K562 (cell line): ENCODE data around the gene UBE2L3. TPM values are rescaled to one million over a fixed set of nuclear protein-coding genes. Genes with fewer than 3 reads are reported as not detected.
"Not testable (repeated sequence)": the region's sequence is repeated elsewhere in the genome, so short reads cannot be mapped to it uniquely, and the experiment has no call there.

Source experiments
- ATAC-seq: fragments of 200-7000 bp; cut with Tn5 transposase; 3 replicates; pipeline ENCODE4 v1.9.1; 2020; ENCODE audit warnings: moderate library complexity
- BruUV-seq: library from RNA; stranded (reverse); fragments of 400-500 nt; replicated peaks from 2 replicates; lab custom pipeline; 2021; lab: Mats Ljungman, UMichigan
- CTCF ChIA-PET: fragments of 300-600 bp; formaldehyde crosslinking; extraction: SDS; loops from one replicate; lab custom pipeline; 2021; ENCODE audit warnings: low intra/inter-chr PET ratio; lab: Yijun Ruan, JAX
- POLR2A ChIA-PET: fragments of 300-600, 350-650 bp; sonication (Branson Sonifier 250); formaldehyde crosslinking; extraction: SDS; loops from one replicate; lab custom pipeline; 2021; ENCODE audit warnings: antibody characterized with exemption, inconsistent platforms; lab: Yijun Ruan, JAX
- DNase-seq, 4 experiments: peaks; one replicate each; pipeline versions ENCODE4 v3.0.0 to v3.0.0-alpha.2; 2011 to 2018; ENCODE audit warnings: low spot score in 3 of 4, mixed read lengths in 3 of 4; ENCODE audit errors: extremely low read depth in 1 of 4
- FAIRE-seq: peaks from 2 replicates; lab custom pipeline; 2011; peaks lifted over from hg19 to GRCh38; lab: Jason Lieb, UNC
- H2AFZ ChIP-seq: 2 replicates; pipeline ENCODE4 v1.6.0; 2011; ENCODE audit warnings: low read depth, low read length, control low read depth, inconsistent platforms
- H3K27ac ChIP-seq: fragments of 200-600 bp; 3 replicates; pipeline ENCODE4 v1.8.0; 2011; ENCODE audit warnings: low read depth, mild to moderate bottlenecking, control low read depth, inconsistent platforms, low read length, moderate library complexity, mixed read lengths; ENCODE audit errors: extremely low read depth
- H3K27me3 ChIP-seq, 2 experiments: fragments of 300-600 bp in 1 of 2; 2 replicates in 1 of 2; 3 replicates in 1 of 2; pipeline versions ENCODE4 v1.6.0 to v1.8.0; 2011; ENCODE audit warnings: inconsistent platforms in 2 of 2, low read length in 2 of 2, mild to moderate bottlenecking in 1 of 2, mixed read lengths in 1 of 2, moderate library complexity in 1 of 2; ENCODE audit not compliant: control insufficient read depth in 2 of 2, insufficient read depth in 2 of 2
- H3K36me3 ChIP-seq: fragments of 300-600 bp; 3 replicates; pipeline ENCODE4 v1.8.0; 2011; ENCODE audit warnings: mild to moderate bottlenecking, low read length, inconsistent platforms; ENCODE audit not compliant: control insufficient read depth, insufficient read depth
- H3K4me1 ChIP-seq, 2 experiments: fragments of 200-600 bp in 1 of 2; replicated peaks in 1 of 2; 2 replicates in 1 of 2; 3 replicates in 1 of 2; pipeline versions ENCODE4 v1.5.1 to v1.8.0; 2011; ENCODE audit warnings: inconsistent platforms in 2 of 2, low read length in 2 of 2, mild to moderate bottlenecking in 1 of 2, mixed read lengths in 1 of 2, moderate library complexity in 1 of 2; ENCODE audit not compliant: control insufficient read depth in 2 of 2, insufficient read depth in 2 of 2
- H3K4me2 ChIP-seq: 2 replicates; pipeline ENCODE4 v1.6.1; 2011; ENCODE audit warnings: low read length, control low read depth, inconsistent platforms, mixed read lengths; ENCODE audit not compliant: insufficient read depth
- H3K4me3 ChIP-seq: fragments of 200-600 bp; sonication (generic), shearing (Covaris generic); 2 replicates; pipeline ENCODE4 v1.5.1; 2016; ENCODE audit warnings: control low read depth, inconsistent platforms
- H3K79me2 ChIP-seq: fragments of 200-600 bp; 3 replicates; pipeline ENCODE4 v1.8.0; 2011; ENCODE audit warnings: low read length, inconsistent platforms; ENCODE audit not compliant: control insufficient read depth, insufficient read depth
- H3K9ac ChIP-seq, 2 experiments: 2 replicates each; pipeline versions ENCODE4 v1.6.0 to v1.6.1; 2011; ENCODE audit warnings: low read depth in 2 of 2, low read length in 2 of 2, control low read depth in 1 of 2, inconsistent platforms in 1 of 2, mild to moderate bottlenecking in 1 of 2, mixed read lengths in 1 of 2; ENCODE audit not compliant: insufficient read depth in 1 of 2
- H3K9me1 ChIP-seq: one replicate; pipeline ENCODE4 v1.6.0; 2011; ENCODE audit warnings: inconsistent platforms, mild to moderate bottlenecking, low read length, moderate library complexity; ENCODE audit not compliant: control insufficient read depth, insufficient read depth
- H3K9me3 ChIP-seq: replicated peaks from 2 replicates; pipeline ENCODE4 v1.5.1; 2011; ENCODE audit warnings: low read depth, low read length, inconsistent platforms; ENCODE audit not compliant: control insufficient read depth, insufficient read depth
- H4K20me1 ChIP-seq: replicated peaks from 2 replicates; pipeline ENCODE4 v1.6.1; 2011; ENCODE audit warnings: low read length, inconsistent platforms, mixed read lengths; ENCODE audit not compliant: control insufficient read depth, insufficient read depth
- JUN ChIP-seq, 2 experiments: sonication (generic) in 1 of 2; formaldehyde crosslinking in 1 of 2; IDR thresholded peaks; 2 replicates each; pipeline versions ENCODE4 v1.6.1 to v1.8.0; 2012 to 2022; ENCODE audit warnings: borderline replicate concordance in 2 of 2, mild to moderate bottlenecking in 2 of 2, improper control_type of control experiment in 1 of 2, low read depth in 1 of 2, low read length in 1 of 2, missing genetic modification reagents in 1 of 2
- JUND ChIP-seq, 2 experiments: IDR thresholded peaks; 2 replicates in 1 of 2; 3 replicates in 1 of 2; pipeline ENCODE4 v1.6.1; 2011; ENCODE audit warnings: borderline replicate concordance in 2 of 2, low read depth in 2 of 2, low read length in 2 of 2, improper control_type of control experiment in 1 of 2, missing biosample characterization in 1 of 2, missing genetic modification characterization in 1 of 2, missing genetic modification reagents in 1 of 2
- RCOR1 ChIP-seq, 2 experiments: IDR thresholded peaks; 2 replicates each; pipeline ENCODE4 v1.6.1; 2012; ENCODE audit warnings: low read depth in 2 of 2, low read length in 2 of 2, borderline replicate concordance in 1 of 2, improper control_type of control experiment in 1 of 2
- ZNF384 ChIP-seq: IDR thresholded peaks from 2 replicates; pipeline ENCODE4 v1.6.1; 2012; ENCODE audit warnings: low read depth, low read length, improper control_type of control experiment
- WGBS: fragments of 100-300 bp; shearing (Covaris generic); methylation state at CpG from one replicate; pipeline ENCODE4 v1.1.6; 2016; ENCODE audit warnings: low coverage, mixed read lengths; ENCODE audit not compliant: insufficient coverage; ENCODE audit errors: missing lambda C conversion rate; 5-methylcytosine and 5-hydroxymethylcytosine counted together
- in situ Hi-C: fragments of 300-500 bp; cut with MboI; formaldehyde crosslinking; loops from 4 replicates; pipeline ENCODE4 v1.15.0; 2018; ENCODE audit warnings: inconsistent platforms, mixed read lengths
- intact Hi-C: fragments of 100-400 bp; cut with micrococcal nuclease; formaldehyde crosslinking; loops from 2 replicates; pipeline ENCODE4 v1.14.2; 2022
- polyA plus RNA-seq, 8 experiments: library from polyadenylated mRNA; depleted of rRNA in 4 of 8; stranded (reverse) in 5 of 8; unstranded in 3 of 8; fragments of >200 nt; fragmentation: Nextera tagmentation in 2 of 8; fragmentation: Illumina TruSeq in 1 of 8; extraction: Ambion mirVana in 2 of 8; extraction: Trizol in 1 of 8; gene quantifications; 2 replicates each; pipeline versions ENCODE4 v1.2.1 to v1.2.3, GENCODE V29; 2011 to 2014; ENCODE audit warnings: inconsistent platforms in 1 of 8, missing spikeins in 1 of 8
- total RNA-seq, 7 experiments: library from RNA; depleted of rRNA in 6 of 7; stranded (reverse); fragments of >200 nt in 6 of 7; fragmentation: Illumina TruSeq in 2 of 7; extraction: Trizol in 2 of 7; gene quantifications; 2 replicates each; pipeline versions ENCODE4 v1.2.1 to v1.2.3, GENCODE V29; 2011 to 2021; ENCODE audit warnings: low replicate concordance in 1 of 7
- TF ChIP-seq, protein P1 (sequence below), 2 experiments: fragments of 450-650 bp in 1 of 2; sonication (generic) in 1 of 2; formaldehyde crosslinking in 1 of 2; IDR thresholded peaks in 1 of 2; conservative IDR thresholded peaks in 1 of 2; 2 replicates each; pipeline versions ENCODE4 v1.6.1 to v1.8.1; 2016 to 2023; ENCODE audit warnings: mild to moderate bottlenecking in 2 of 2, moderate library complexity in 2 of 2, inconsistent platforms in 1 of 2, missing genetic modification reagents in 1 of 2

Gene UBE2L3
- total and polyA plus RNA-seq, 9 of the 15 experiments (the other 6 are each of a cell fraction or from before 2014, with no cell fraction given): 215 to 625 (median 285) TPM

GRCh38 chr22:21637450-21637849, 69.9 kb downstream of the UBE2L3 start:
- POLR2A ChIA-PET: interaction anchor here (0.6 to 76.8 kb wide), 8 partner anchors 18 to 648 kb away, joined by 3 to 4622 read pairs (median 4); partner anchors contain the start of genes CCDC116, SDF2L1, TOP3B and YDJC
- BruUV-seq; H3K9me3 ChIP-seq; CTCF ChIA-PET; H3K4me3 ChIP-seq; FAIRE-seq; H3K4me2 ChIP-seq; H3K9ac ChIP-seq; H4K20me1 ChIP-seq; ATAC-seq; H3K36me3 ChIP-seq; H3K9me1 ChIP-seq; DNase-seq; H3K27me3 ChIP-seq; H3K27ac ChIP-seq; H2AFZ ChIP-seq; TF ChIP-seq JUN (CRISPR knock-in tag; IDR thresholded peaks at IDR 0.05; ENCODE audit: borderline replicate concordance); JUND (tag; IDR thresholded peaks at IDR 0.05; ENCODE audit: borderline replicate concordance, low read depth, low read length): not testable (repeated sequence)
- WGBS: 31% methylated on average over 2 of the region's 2 CpGs
- intact Hi-C loops: loop anchor here (10.0 kb wide), 1 partner anchor 917 kb away; the partner anchor contains the start of gene PRAME
- H3K79me2 ChIP-seq: peaks cover 20% of the 10 kb centered on the region
- peaks cover 26 to 75% of the 10 kb centered on the region in 2 experiments for H3K4me1 ChIP-seq
- in situ Hi-C loops: loop anchor here (25.0 kb wide), 1 partner anchor 500 kb away; no protein-coding TSS in a partner anchor
- TF ChIP-seq JUN (IDR thresholded peaks at IDR 0.05; ENCODE audit: borderline replicate concordance, low read depth, low read length): 0 out of 2 replicates have a peak, but pooled peaks have one; percentile 14
- peak; percentile 52; the same call in 1 of the 2 replicates for TF ChIP-seq JUND (IDR thresholded peaks at IDR 0.05; ENCODE audit: borderline replicate concordance, low read depth, low read length)
- peak in 1 of 2 experiments; percentile 20; a peak in 1 of 4 replicates for TF ChIP-seq RCOR1 (IDR thresholded peaks at IDR 0.05; ENCODE audit: borderline replicate concordance in 1 of 2, low read depth in 2 of 2, low read length in 2 of 2)
- TF ChIP-seq, protein P1, sequence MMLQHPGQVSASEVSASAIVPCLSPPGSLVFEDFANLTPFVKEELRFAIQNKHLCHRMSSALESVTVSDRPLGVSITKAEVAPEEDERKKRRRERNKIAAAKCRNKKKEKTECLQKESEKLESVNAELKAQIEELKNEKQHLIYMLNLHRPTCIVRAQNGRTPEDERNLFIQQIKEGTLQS (IDR thresholded peaks at IDR 0.05): not testable (repeated sequence)
- TF ChIP-seq, protein P1 (CRISPR knock-in tag; conservative IDR thresholded peaks at IDR 0.05): peak; percentile 78; the same call in 1 of the 2 replicates
- peak; percentile 94 for TF ChIP-seq ZNF384
